MG63 (cell line): ENCODE results near the gene DNAJC18. TPM values are rescaled to one million over a fixed set of nuclear protein-coding genes. Genes with fewer than 3 reads are reported as not detected.
"Not testable (repeated sequence)": the region's sequence is repeated elsewhere in the genome, so short reads cannot be mapped to it uniquely, and the experiment has no call there.

Experiments used
- DNase-seq: peaks from one replicate; pipeline ENCODE4 v3.0.0-alpha.2; 2020
- H3K27me3 ChIP-seq: fragments of 250-450 bp; sonication (Bioruptor Pico); 2 replicates; pipeline ENCODE4 v1.5.1; 2020; ENCODE audit warnings: mild to moderate bottlenecking, moderate library complexity
- H3K36me3 ChIP-seq: fragments of 250-450 bp; sonication (Bioruptor Pico); 2 replicates; pipeline ENCODE4 v1.5.1; 2020; ENCODE audit warnings: mild to moderate bottlenecking, moderate library complexity
- H3K4me3 ChIP-seq: fragments of 250-450 bp; sonication (Bioruptor Pico); 2 replicates; pipeline ENCODE4 v1.5.1; 2020; ENCODE audit warnings: mild to moderate bottlenecking, moderate library complexity
- H3K9me3 ChIP-seq: fragments of 250-450 bp; sonication (Bioruptor Pico); 2 replicates; pipeline ENCODE4 v1.5.1; 2020; ENCODE audit warnings: mild to moderate bottlenecking, moderate library complexity
- total RNA-seq: library from RNA; depleted of rRNA; stranded (reverse); fragments of >200 nt; shearing (Covaris generic); gene quantifications from 2 replicates; pipeline ENCODE4 v1.2.3, GENCODE V29; 2014; ENCODE audit warnings: low replicate concordance; rRNA removed

The DNAJC18 gene
- total RNA-seq = not detected in 2 replicates

GRCh38 chr5:139439013-139439903 is at the start of gene DNAJC18:
TSS of gene DNAJC18 (minus strand) at chr5:139439525. CDS start at chr5:139439445, 80 bp downstream.
- no peaks in the 10 kb centered on the region for H3K36me3 ChIP-seq
- H3K4me3 ChIP-seq = no peak within 1 kb of the TSS
- no peaks in the 10 kb centered on the region for H3K9me3 ChIP-seq
- H3K27me3 ChIP-seq = no peaks in the 10 kb centered on the region
- DNase-seq = no peak

DNA sequence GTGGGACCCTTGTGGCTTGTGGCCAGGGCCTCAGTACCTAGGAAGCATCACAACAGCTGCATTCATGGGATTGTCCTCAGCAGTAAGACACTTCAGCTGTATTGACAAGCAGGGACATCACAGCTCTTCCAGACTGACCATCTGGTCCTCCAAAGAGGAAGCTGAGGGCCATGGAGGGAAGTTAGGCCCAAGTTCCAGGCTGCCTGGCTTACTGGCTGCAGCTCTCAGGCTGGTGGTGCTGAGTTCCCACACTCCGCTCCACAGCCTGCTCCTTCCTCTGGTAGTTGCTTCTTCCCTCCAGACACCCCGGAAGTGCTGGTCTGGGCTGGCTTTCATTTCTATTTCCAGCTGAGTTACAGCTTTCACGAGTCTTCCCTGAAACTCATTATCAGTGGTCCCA is 48.9 kb upstream of the DNAJC18 start:
- no peaks in the 10 kb centered on the region for H3K27me3 ChIP-seq
- DNase-seq = no peak
- H3K36me3 ChIP-seq = no peaks in the 10 kb centered on the region
- no peak overlapping the region for H3K4me3 ChIP-seq
- H3K9me3 ChIP-seq = no peaks in the 10 kb centered on the region

DNA sequence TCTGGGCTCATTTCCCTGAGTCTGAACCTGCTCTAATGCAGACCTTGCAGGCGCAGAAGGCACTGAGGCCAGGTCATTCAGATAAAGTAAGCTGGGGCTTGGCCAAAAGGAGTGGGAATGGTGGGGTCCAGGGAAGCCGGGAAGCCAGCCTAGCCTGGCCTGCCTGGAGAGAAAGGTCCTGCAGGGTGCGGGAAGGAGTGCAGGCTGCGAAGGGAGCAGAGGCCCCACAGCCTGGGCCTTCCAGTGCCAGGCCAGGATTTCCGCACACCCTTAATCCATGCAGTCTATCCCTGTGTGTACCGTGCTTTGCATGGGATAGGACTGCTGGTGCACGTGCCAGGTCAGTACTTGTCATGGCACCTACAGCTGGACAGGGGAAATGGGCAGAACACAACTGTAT is 46.9 kb upstream of the DNAJC18 start:
- H3K36me3 ChIP-seq = peaks cover 4% of the 10 kb centered on the region
- DNase-seq = peak; percentile 32
- no peaks in the 10 kb centered on the region for H3K9me3 ChIP-seq
- H3K27me3 ChIP-seq = no peaks in the 10 kb centered on the region
- no peak overlapping the region for H3K4me3 ChIP-seq

GRCh38 chr5:139482890-139483208 is 43.5 kb upstream of the DNAJC18 start:
- Histone ChIP-seq H3K36me3 (peaks cover 33% of the 10 kb centered on the region), H3K4me3 (peak overlapping the region; percentile 66)
- DNase-seq, H3K9me3 ChIP-seq, H3K27me3 ChIP-seq: not testable (repeated sequence)

GRCh38 chr5:139482050-139482889 is 42.9 kb upstream of the DNAJC18 start, which contains the start of gene STING1:
TSS of gene STING1 (minus strand) at chr5:139482758. CDS start at chr5:139481704, 1,054 bp downstream.
- Histone ChIP-seq H3K9me3 (no peaks in the 10 kb centered on the region), H3K27me3 (no peaks in the 10 kb centered on the region), H3K4me3 (peak within 1 kb of the TSS; percentile 66), H3K36me3 (peaks cover 39% of the 10 kb centered on the region)
- peak; percentile 98 for DNase-seq

- peaks cover 44% of the 10 kb centered on the region for H3K36me3 ChIP-seq
- no peaks in the 10 kb centered on the region for H3K9me3 ChIP-seq
- peak overlapping the region; percentile 66 for H3K4me3 ChIP-seq
- H3K27me3 ChIP-seq = no peaks in the 10 kb centered on the region
- DNase-seq = peak; percentile 67
Measured at GRCh38 chr5:139481580-139482049, 42.3 kb upstream of the DNAJC18 start.

DNA sequence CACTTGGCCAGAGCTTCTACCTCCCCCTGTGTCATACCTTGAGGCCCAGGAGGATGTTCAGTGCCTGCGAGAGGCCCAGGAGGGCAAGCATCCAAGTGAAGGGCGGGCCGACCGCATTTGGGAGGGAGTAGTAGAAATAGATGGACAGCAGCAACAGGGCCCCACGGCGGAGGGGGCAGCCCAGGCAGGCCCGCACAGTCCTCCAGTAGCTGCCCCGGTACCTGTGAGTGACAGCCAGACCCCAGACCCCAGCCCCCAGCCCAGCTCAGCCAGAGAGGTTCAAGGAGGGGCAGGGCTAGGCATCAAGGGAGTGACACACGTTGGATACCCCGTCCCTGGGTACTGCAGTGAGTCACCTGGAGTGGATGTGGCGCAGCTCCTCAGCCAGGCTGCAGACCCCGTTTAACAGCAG is 41.8 kb upstream of the DNAJC18 start:
- Histone ChIP-seq H3K27me3 (no peaks in the 10 kb centered on the region), H3K4me3 (peak overlapping the region; percentile 66), H3K36me3 (peaks cover 48% of the 10 kb centered on the region), H3K9me3 (no peaks in the 10 kb centered on the region)
- DNase-seq = no peak

- not testable (repeated sequence) for H3K4me3 ChIP-seq, H3K9me3 ChIP-seq, DNase-seq, H3K27me3 ChIP-seq
- peaks cover 61% of the 10 kb centered on the region for H3K36me3 ChIP-seq
Measured at GRCh38 chr5:139479729-139480128, 40.4 kb upstream of the DNAJC18 start.

DNA sequence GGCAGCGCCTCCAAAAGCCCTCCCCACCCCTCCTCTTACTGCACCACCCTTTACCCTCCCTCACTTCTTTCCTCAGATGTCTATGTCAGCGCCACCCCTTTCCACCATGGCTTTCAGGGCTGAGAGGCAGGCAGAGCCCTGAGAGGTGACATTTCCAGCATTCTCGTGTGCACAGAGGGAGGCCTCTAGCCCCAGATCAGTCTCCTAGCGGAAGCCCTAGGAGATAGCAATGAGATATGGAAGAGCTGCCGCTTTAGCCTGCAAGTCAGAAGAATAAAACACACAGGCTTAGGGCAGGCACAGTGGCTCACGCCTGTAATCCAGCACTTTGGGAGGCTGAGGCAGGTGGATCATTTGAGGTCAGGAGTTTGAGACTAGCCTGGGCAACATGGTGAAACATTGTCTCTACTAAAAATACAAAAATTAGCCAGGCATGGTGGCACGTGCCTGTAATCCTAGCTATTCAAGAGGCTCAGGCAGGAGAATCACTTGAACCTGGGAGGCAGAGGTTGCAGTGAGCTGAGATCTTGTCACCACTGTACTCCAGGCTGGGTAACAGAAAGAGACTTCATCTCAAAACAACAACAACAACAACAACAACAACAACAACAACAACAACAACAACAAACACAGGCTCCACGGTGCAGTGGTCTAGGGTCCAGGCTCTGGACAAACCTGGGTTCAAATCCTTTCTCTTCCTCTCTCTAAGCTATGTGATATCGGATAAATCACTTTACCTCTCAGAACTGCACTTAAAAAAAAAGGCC is 39.5 kb upstream of the DNAJC18 start:
- H3K27me3 ChIP-seq, DNase-seq, H3K9me3 ChIP-seq, H3K4me3 ChIP-seq: not testable (repeated sequence)
- peaks cover 67% of the 10 kb centered on the region for H3K36me3 ChIP-seq

GRCh38 chr5:139475865-139476617 is 36.7 kb upstream of the DNAJC18 start:
- DNase-seq = no peak
- Histone ChIP-seq H3K27me3 (no peaks in the 10 kb centered on the region), H3K36me3 (peaks cover 62% of the 10 kb centered on the region), H3K4me3 (no peak overlapping the region), H3K9me3 (no peaks in the 10 kb centered on the region)

GRCh38 chr5:139474890-139475791 is 35.8 kb upstream of the DNAJC18 start:
- peaks cover 53% of the 10 kb centered on the region for H3K36me3 ChIP-seq
- no peaks in the 10 kb centered on the region for H3K27me3 ChIP-seq
- no peak for DNase-seq
- H3K9me3 ChIP-seq = no peaks in the 10 kb centered on the region
- no peak overlapping the region for H3K4me3 ChIP-seq

- peaks cover 41% of the 10 kb centered on the region for H3K36me3 ChIP-seq
- no peaks in the 10 kb centered on the region for H3K9me3 ChIP-seq
- DNase-seq = peak; percentile 51
Measured at GRCh38 chr5:139473565-139473964, 34.2 kb upstream of the DNAJC18 start.

GRCh38 chr5:139473105-139473504 is 33.8 kb upstream of the DNAJC18 start:
- DNase-seq = no peak
- H3K4me3 ChIP-seq = no peak overlapping the region
- no peaks in the 10 kb centered on the region for H3K9me3 ChIP-seq
- H3K36me3 ChIP-seq = peaks cover 37% of the 10 kb centered on the region
- H3K27me3 ChIP-seq = no peaks in the 10 kb centered on the region

More at GRCh38 chr5:139473565-139473964, 34.2 kb upstream of the DNAJC18 start:
- H3K4me3 ChIP-seq = no peak overlapping the region
- H3K27me3 ChIP-seq = no peaks in the 10 kb centered on the region

DNA sequence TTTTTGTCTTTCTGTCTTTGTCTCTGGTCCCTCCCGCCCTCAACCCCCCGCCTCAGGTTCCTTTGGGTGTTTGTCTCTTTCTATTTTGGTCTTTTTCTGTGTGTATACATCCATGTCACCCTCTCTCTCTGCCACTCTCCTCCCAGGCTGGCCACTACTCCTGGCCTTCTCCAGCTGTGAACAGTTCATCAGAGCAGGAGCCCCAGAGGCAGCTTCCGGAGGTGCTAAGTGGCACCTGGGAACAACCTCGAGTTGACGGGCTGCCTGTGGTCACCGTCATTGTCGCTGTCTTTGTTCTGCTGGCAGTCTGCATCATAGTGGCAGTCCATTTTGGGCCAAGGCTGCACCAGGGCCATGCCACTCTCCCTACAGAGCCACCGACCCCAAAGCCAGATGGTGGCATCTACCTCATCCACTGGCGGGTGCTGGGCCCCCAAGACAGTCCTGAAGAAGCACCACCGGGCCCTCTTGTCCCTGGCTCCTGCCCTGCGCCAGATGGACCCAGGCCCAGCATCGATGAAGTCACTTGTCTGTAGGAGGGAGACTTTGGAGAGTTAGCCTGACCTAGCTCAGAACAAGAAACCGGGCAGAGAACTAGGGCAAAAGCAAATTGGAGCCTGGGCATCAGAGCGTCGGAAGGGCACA is 33.2 kb upstream of the DNAJC18 start:
- DNase-seq = no peak
- Histone ChIP-seq H3K27me3 (no peaks in the 10 kb centered on the region), H3K4me3 (no peak overlapping the region), H3K36me3 (peaks cover 31% of the 10 kb centered on the region), H3K9me3 (no peaks in the 10 kb centered on the region)
